HepG2 (cell line): ENCODE results near the gene CLDN19. TPM values are rescaled to one million over a fixed set of nuclear protein-coding genes. Genes with fewer than 3 reads are reported as not detected.

Source experiments
- ATAC-seq: fragments of 200-7000 bp; cut with Tn5 transposase; 3 replicates; pipeline ENCODE4 v1.9.1; 2020; ENCODE audit warnings: mild to moderate bottlenecking, moderate library complexity
- BruUV-seq: library from RNA; stranded (reverse); fragments of 400-500 nt; replicated peaks from 2 replicates; lab custom pipeline; 2021; lab: Mats Ljungman, UMichigan
- CTCF ChIA-PET: fragments of 300-600 bp; formaldehyde crosslinking; extraction: SDS; loops from one replicate; lab custom pipeline; 2021; ENCODE audit warnings: low total read pairs, inconsistent platforms, low intra/inter-chr PET ratio; lab: Yijun Ruan, JAX
- POLR2A ChIA-PET: fragments of 350-600 bp; sonication (Branson Sonifier 250); formaldehyde crosslinking; loops from one replicate; lab custom pipeline; 2020; ENCODE audit warnings: antibody characterized with exemption, inconsistent platforms; lab: Yijun Ruan, JAX
- DNase-seq: peaks from one replicate; pipeline ENCODE4 v3.0.0-alpha.2; 2015; ENCODE audit warnings: low spot score
- FAIRE-seq: peaks from 3 replicates; lab custom pipeline; 2011; peaks lifted over from hg19 to GRCh38; lab: Jason Lieb, UNC
- H2AFZ ChIP-seq: one replicate; pipeline ENCODE4 v1.6.1; 2011; ENCODE audit warnings: low read length, inconsistent platforms
- H3K27ac ChIP-seq: fragments of 300-600 bp; 3 replicates; pipeline ENCODE4 v1.8.0; 2011; ENCODE audit warnings: mixed run types, mild to moderate bottlenecking, mixed read lengths, low read length, inconsistent platforms; ENCODE audit not compliant: insufficient read depth; ENCODE audit errors: extremely low read length
- H3K27me3 ChIP-seq, 2 experiments: fragments of 200-600 bp in 1 of 2; 2 replicates in 1 of 2; 3 replicates in 1 of 2; pipeline versions ENCODE4 v1.6.0 to v1.8.0; 2011; ENCODE audit warnings: low read length in 2 of 2, mild to moderate bottlenecking in 2 of 2, moderate library complexity in 2 of 2, inconsistent platforms in 1 of 2; ENCODE audit not compliant: insufficient read depth in 2 of 2, control insufficient read depth in 1 of 2
- H3K36me3 ChIP-seq, 2 experiments: fragments of 200-600 bp in 1 of 2; replicated peaks in 1 of 2; 2 replicates in 1 of 2; 3 replicates in 1 of 2; pipeline versions ENCODE4 v1.5.1 to v1.8.0; 2011; ENCODE audit warnings: low read length in 2 of 2, inconsistent platforms in 1 of 2; ENCODE audit not compliant: insufficient read depth in 2 of 2, control insufficient read depth in 1 of 2
- H3K4me1 ChIP-seq: 2 replicates; pipeline ENCODE4 v1.5.1; 2012; ENCODE audit warnings: low read length, inconsistent platforms; ENCODE audit not compliant: insufficient read depth
- H3K4me2 ChIP-seq: 2 replicates; pipeline ENCODE4 v1.6.0; 2011; ENCODE audit warnings: low read depth, low read length, inconsistent platforms
- H3K4me3 ChIP-seq, 3 experiments: fragments of 200-600 bp in 1 of 3; sonication (generic), shearing (Covaris generic) in 1 of 3; replicated peaks in 1 of 3; 2 replicates each; pipeline ENCODE4 v1.5.1; 2011 to 2016; ENCODE audit warnings: low read length in 3 of 3, inconsistent platforms in 2 of 3, low read depth in 2 of 3, mild to moderate bottlenecking in 2 of 3, control low read depth in 1 of 3, mixed read lengths in 1 of 3; ENCODE audit not compliant: insufficient read depth in 1 of 3
- H3K79me2 ChIP-seq: one replicate; pipeline ENCODE4 v1.6.1; 2011; ENCODE audit warnings: low read length, inconsistent platforms; ENCODE audit not compliant: insufficient read depth
- H3K9ac ChIP-seq: 2 replicates; pipeline ENCODE4 v1.6.0; 2011; ENCODE audit warnings: mild to moderate bottlenecking, low read depth, low read length, inconsistent platforms; ENCODE audit not compliant: insufficient read depth
- H3K9me3 ChIP-seq: 2 replicates; pipeline ENCODE4 v1.5.1; 2012; ENCODE audit warnings: mild to moderate bottlenecking, low read length
- H4K20me1 ChIP-seq: 2 replicates; pipeline ENCODE4 v1.6.0; 2011; ENCODE audit warnings: inconsistent platforms, mild to moderate bottlenecking, low read length, moderate library complexity; ENCODE audit not compliant: insufficient read depth
- KDM5B ChIP-seq: sonication (generic); formaldehyde crosslinking; IDR thresholded peaks from 2 replicates; pipeline ENCODE4 v1.4.0; 2020; ENCODE audit warnings: missing genetic modification reagents, mild to moderate bottlenecking, borderline replicate concordance
- NFRKB ChIP-seq: fragments of 450-650 bp; IDR thresholded peaks from 2 replicates; pipeline ENCODE4 v1.6.1; 2017
- SIN3A ChIP-seq: IDR thresholded peaks from 2 replicates; pipeline ENCODE4 v1.6.1; 2011; ENCODE audit warnings: low read depth, mild to moderate bottlenecking, control low read depth, low read length, borderline replicate concordance
- SRF ChIP-seq: IDR thresholded peaks from 2 replicates; pipeline ENCODE4 v1.6.1; 2011; ENCODE audit warnings: mild to moderate bottlenecking, low read depth, low read length, moderate library complexity
- SRSF9 ChIP-seq: fragments of 200-400 bp; formaldehyde crosslinking; IDR thresholded peaks from 2 replicates; pipeline ENCODE4 v1.6.1; 2018; ENCODE audit warnings: borderline replicate concordance, mild to moderate bottlenecking, low read depth, low read length; ENCODE audit not compliant: insufficient read depth, poor library complexity, severe bottlenecking
- ZKSCAN5 ChIP-seq: sonication (generic); formaldehyde crosslinking; IDR thresholded peaks from 2 replicates; pipeline ENCODE4 v1.5.1; 2020; ENCODE audit warnings: mild to moderate bottlenecking, missing genetic modification reagents
- ZNF563 ChIP-seq: sonication (generic); formaldehyde crosslinking; IDR thresholded peaks from 2 replicates; pipeline ENCODE4 v1.8.0; 2022; ENCODE audit warnings: mild to moderate bottlenecking, moderate library complexity, missing genetic modification reagents
- ZNF83 ChIP-seq: sonication (generic); formaldehyde crosslinking; IDR thresholded peaks from 2 replicates; pipeline ENCODE4 v1.4.0; 2020; ENCODE audit warnings: missing genetic modification reagents, mild to moderate bottlenecking, borderline replicate concordance
- WGBS: methylation state at CpG from one replicate; pipeline ENCODE4 v1.1.6; 2017; ENCODE audit warnings: low lambda C conversion rate; 5-methylcytosine and 5-hydroxymethylcytosine counted together
- in situ Hi-C: cut with HindIII; loops from 2 replicates; pipeline ENCODE4 v1.10.0; 2017; ENCODE audit warnings: low pct_unique_long_range_greater_than_20kb; ENCODE audit not compliant: extremely low pct_ligation_motif_present
- intact Hi-C: fragments of 100-400 bp; cut with micrococcal nuclease; formaldehyde crosslinking; loops from one replicate; pipeline ENCODE4 v1.10.0; 2022; ENCODE audit not compliant: unreplicated experiment
- polyA plus RNA-seq, 8 experiments: library from polyadenylated mRNA; depleted of rRNA in 3 of 8; stranded (reverse) in 7 of 8; unstranded in 1 of 8; fragments of >200 nt; fragmentation: Illumina TruSeq in 4 of 8; extraction: Trizol in 4 of 8; gene quantifications; 2 replicates each; pipeline versions ENCODE4 v1.2.1 to v1.2.3, GENCODE V29; 2011 to 2016; ENCODE audit warnings: low read depth in 4 of 8, missing spikeins in 1 of 8, mixed read lengths in 1 of 8; ENCODE audit not compliant: insufficient read depth in 1 of 8
- total RNA-seq, 5 experiments: library from RNA; depleted of rRNA; stranded (reverse); fragments of >200 nt; fragmentation: Illumina TruSeq; extraction: Trizol; gene quantifications; 2 replicates each; pipeline ENCODE4 v1.2.3, GENCODE V29; 2016; ENCODE audit warnings: low read depth in 1 of 5
- TF ChIP-seq, protein P1 (sequence below): sonication (generic); formaldehyde crosslinking; IDR thresholded peaks from 2 replicates; pipeline ENCODE4 v1.5.0; 2020; ENCODE audit warnings: mild to moderate bottlenecking, missing genetic modification reagents, borderline replicate concordance

CLDN19 gene
- total and polyA plus RNA-seq, 2 of the 13 experiments (the other 11 are each of a cell fraction or from before 2014, with no cell fraction given) = 5.0 to 7.6 TPM

DNA sequence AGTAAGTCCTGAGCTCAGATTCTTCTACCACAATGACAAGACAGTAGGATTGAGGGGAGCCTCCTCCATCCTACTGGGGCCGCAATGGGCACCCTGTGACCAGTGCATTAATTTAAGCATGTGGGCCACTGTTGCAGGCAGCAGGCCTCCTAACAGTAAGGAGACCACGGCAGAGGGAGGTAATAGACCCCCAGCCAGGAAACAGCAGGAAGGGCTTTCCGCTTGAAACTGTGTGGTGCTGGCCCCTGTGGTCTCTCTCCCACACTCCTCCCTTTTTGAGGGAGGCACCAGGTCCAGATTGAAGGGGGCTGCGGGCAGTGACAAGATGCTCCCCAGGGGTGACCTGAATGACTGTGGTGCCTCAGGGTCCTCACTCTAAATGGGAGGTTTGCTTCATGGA, 1.7 kb upstream of the CLDN19 start:
- H3K36me3 ChIP-seq = peaks cover 3 to 9% of the 10 kb centered on the region in 2 experiments; a peak in 3 of 5 replicates
- H3K9ac ChIP-seq = peak overlapping the region; percentile 22; the same call in 1 of the 2 replicates
- no peaks in the 10 kb centered on the region for H3K27me3 ChIP-seq
- ChIA-PET CTCF (no interaction called here), POLR2A (interaction anchor here (3.6 kb wide), 1 partner anchor 25 kb away, joined by 28 read pairs; the partner anchor contains the start of genes C1orf50 and P3H1)
- no peaks in the 10 kb centered on the region for H3K9me3 ChIP-seq
- in situ Hi-C loops = loop anchor here (10.0 to 25.0 kb wide), 2 partner anchors 404 to 597 kb away; partner anchors contain the start of gene FOXJ3
- intact Hi-C loops = loop anchor here (5.0 to 10.0 kb wide), 2 partner anchors 164 to 407 kb away; partner anchors contain the start of gene FOXJ3
- no peak for DNase-seq
- BruUV-seq = no TSS peak
- FAIRE-seq = no peak
- no peaks in the 10 kb centered on the region for H4K20me1 ChIP-seq
- WGBS = 79% methylated on average over 3 of the region's 4 CpGs
- no peak overlapping the region for H2AFZ ChIP-seq
- H3K4me1 ChIP-seq = peaks cover 56% of the 10 kb centered on the region
- peak overlapping the region; percentile 49 for H3K4me2 ChIP-seq
- TF ChIP-seq SRF (no peak), SIN3A (no peak), NFRKB (no peak), ZNF83 (CRISPR knock-in tag) (no peak), ZKSCAN5 (CRISPR knock-in tag) (0 out of 2 replicates have a peak, but pooled peaks have one; percentile 42), SRSF9 (no peak), ZNF563 (CRISPR knock-in tag) (0 out of 2 replicates have a peak, but pooled peaks have one; percentile 42), KDM5B (CRISPR knock-in tag) (0 out of 2 replicates have a peak, but pooled peaks have one; percentile 34)
- TF ChIP-seq, protein P1, sequence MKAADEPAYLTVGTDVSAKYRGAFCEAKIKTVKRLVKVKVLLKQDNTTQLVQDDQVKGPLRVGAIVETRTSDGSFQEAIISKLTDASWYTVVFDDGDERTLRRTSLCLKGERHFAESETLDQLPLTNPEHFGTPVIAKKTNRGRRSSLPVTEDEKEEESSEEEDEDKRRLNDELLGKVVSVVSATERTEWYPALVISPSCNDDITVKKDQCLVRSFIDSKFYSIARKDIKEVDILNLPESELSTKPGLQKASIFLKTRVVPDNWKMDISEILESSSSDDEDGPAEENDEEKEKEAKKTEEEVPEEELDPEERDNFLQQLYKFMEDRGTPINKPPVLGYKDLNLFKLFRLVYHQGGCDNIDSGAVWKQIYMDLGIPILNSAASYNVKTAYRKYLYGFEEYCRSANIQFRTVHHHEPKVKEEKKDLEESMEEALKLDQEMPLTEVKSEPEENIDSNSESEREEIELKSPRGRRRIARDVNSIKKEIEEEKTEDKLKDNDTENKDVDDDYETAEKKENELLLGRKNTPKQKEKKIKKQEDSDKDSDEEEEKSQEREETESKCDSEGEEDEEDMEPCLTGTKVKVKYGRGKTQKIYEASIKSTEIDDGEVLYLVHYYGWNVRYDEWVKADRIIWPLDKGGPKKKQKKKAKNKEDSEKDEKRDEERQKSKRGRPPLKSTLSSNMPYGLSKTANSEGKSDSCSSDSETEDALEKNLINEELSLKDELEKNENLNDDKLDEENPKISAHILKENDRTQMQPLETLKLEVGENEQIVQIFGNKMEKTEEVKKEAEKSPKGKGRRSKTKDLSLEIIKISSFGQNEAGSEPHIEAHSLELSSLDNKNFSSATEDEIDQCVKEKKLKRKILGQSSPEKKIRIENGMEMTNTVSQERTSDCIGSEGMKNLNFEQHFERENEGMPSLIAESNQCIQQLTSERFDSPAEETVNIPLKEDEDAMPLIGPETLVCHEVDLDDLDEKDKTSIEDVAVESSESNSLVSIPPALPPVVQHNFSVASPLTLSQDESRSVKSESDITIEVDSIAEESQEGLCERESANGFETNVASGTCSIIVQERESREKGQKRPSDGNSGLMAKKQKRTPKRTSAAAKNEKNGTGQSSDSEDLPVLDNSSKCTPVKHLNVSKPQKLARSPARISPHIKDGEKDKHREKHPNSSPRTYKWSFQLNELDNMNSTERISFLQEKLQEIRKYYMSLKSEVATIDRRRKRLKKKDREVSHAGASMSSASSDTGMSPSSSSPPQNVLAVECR (CRISPR knock-in tag) = no peak
- H3K79me2 ChIP-seq = no peaks in the 10 kb centered on the region
- H3K27ac ChIP-seq = no peak overlapping the region
- peak overlapping the region in 1 of 3 experiments; percentile 47; a peak in 1 of 6 replicates for H3K4me3 ChIP-seq
- ATAC-seq = no peak
